H9 (cell line): ENCODE measurements around the gene CD84. TPM values are rescaled to one million over a fixed set of nuclear protein-coding genes. Genes with fewer than 3 reads are reported as not detected.

Experiments used
- DNase-seq: peaks from one replicate; pipeline ENCODE4 v3.0.0-alpha.2; 2017
- H2AFZ ChIP-seq: one replicate; pipeline ENCODE4 v1.6.1; 2013; ENCODE audit warnings: mild to moderate bottlenecking, low read length, control low read depth, moderate library complexity
- H2AK5ac ChIP-seq: 2 replicates; pipeline ENCODE4 v1.6.1; 2013; ENCODE audit warnings: low read length, control low read depth, mixed read lengths; ENCODE audit not compliant: insufficient read length
- H2BK120ac ChIP-seq: one replicate; pipeline ENCODE4 v1.6.1; 2013; ENCODE audit warnings: low read depth, mild to moderate bottlenecking, low read length, control low read depth, inconsistent platforms; ENCODE audit not compliant: poor library complexity, severe bottlenecking
- H2BK12ac ChIP-seq: 2 replicates; pipeline ENCODE4 v1.6.1; 2013; ENCODE audit warnings: low read length, control low read depth, mixed read lengths, low read depth; ENCODE audit not compliant: insufficient read length
- H2BK15ac ChIP-seq: 2 replicates; pipeline ENCODE4 v1.6.1; 2013; ENCODE audit warnings: low read depth, low read length, control low read depth
- H2BK20ac ChIP-seq: one replicate; pipeline ENCODE4 v1.6.1; 2013; ENCODE audit warnings: low read depth, mild to moderate bottlenecking, low read length, control low read depth, inconsistent platforms; ENCODE audit not compliant: poor library complexity, severe bottlenecking
- H2BK5ac ChIP-seq: 2 replicates; pipeline ENCODE4 v1.6.1; 2013; ENCODE audit warnings: low read length, control low read depth, mixed read lengths; ENCODE audit not compliant: insufficient read length
- H3K14ac ChIP-seq: 2 replicates; pipeline ENCODE4 v1.6.1; 2013; ENCODE audit warnings: low read length, control low read depth; ENCODE audit not compliant: insufficient read depth
- H3K18ac ChIP-seq: 2 replicates; pipeline ENCODE4 v1.6.1; 2013; ENCODE audit warnings: low read depth, mild to moderate bottlenecking, mixed read lengths, low read length, control low read depth; ENCODE audit not compliant: insufficient read length
- H3K23ac ChIP-seq: 2 replicates; pipeline ENCODE4 v1.6.1; 2013; ENCODE audit warnings: low read length, control low read depth, mixed read lengths, low read depth; ENCODE audit not compliant: insufficient read length
- H3K23me2 ChIP-seq: 2 replicates; pipeline ENCODE4 v1.6.1; 2013; ENCODE audit warnings: low read depth, mild to moderate bottlenecking, mixed read lengths, low read length, control low read depth; ENCODE audit not compliant: insufficient read length, poor library complexity, severe bottlenecking
- H3K27ac ChIP-seq: 2 replicates; pipeline ENCODE4 v1.5.1; 2013; ENCODE audit warnings: low read length, control low read depth, mixed read lengths, low read depth; ENCODE audit not compliant: insufficient read length
- H3K27me3 ChIP-seq: 2 replicates; pipeline ENCODE4 v1.6.1; 2013; ENCODE audit warnings: low read length, control low read depth, inconsistent platforms; ENCODE audit not compliant: insufficient read depth
- H3K4ac ChIP-seq: 2 replicates; pipeline ENCODE4 v1.6.1; 2013; ENCODE audit warnings: low read depth, mild to moderate bottlenecking, control low read depth, inconsistent platforms, low read length, moderate library complexity
- H3K4me1 ChIP-seq: 2 replicates; pipeline ENCODE4 v1.6.1; 2013; ENCODE audit warnings: low read length, control low read depth, inconsistent platforms; ENCODE audit not compliant: insufficient read depth
- H3K4me2 ChIP-seq: 2 replicates; pipeline ENCODE4 v1.6.1; 2013; ENCODE audit warnings: low read length, control low read depth, mixed read lengths; ENCODE audit not compliant: insufficient read length, insufficient read depth
- H3K56ac ChIP-seq: 2 replicates; pipeline ENCODE4 v1.6.1; 2013; ENCODE audit warnings: low read depth, mild to moderate bottlenecking, mixed read lengths, low read length, control low read depth; ENCODE audit not compliant: insufficient read length
- H3K79me1 ChIP-seq: 2 replicates; pipeline ENCODE4 v1.6.1; 2013; ENCODE audit warnings: low read depth, mild to moderate bottlenecking, moderate library complexity, low read length, control low read depth, inconsistent platforms; ENCODE audit not compliant: insufficient read depth, poor library complexity, severe bottlenecking
- H3K79me2 ChIP-seq: 2 replicates; pipeline ENCODE4 v1.6.1; 2013; ENCODE audit warnings: low read length, control low read depth, inconsistent platforms; ENCODE audit not compliant: insufficient read depth
- H3K9ac ChIP-seq: 2 replicates; pipeline ENCODE4 v1.6.1; 2013; ENCODE audit warnings: low read length, control low read depth, mixed read lengths; ENCODE audit not compliant: insufficient read length; ENCODE audit errors: extremely low read depth
- H3K9me3 ChIP-seq: one replicate; pipeline ENCODE4 v1.6.1; 2013; ENCODE audit warnings: low read depth, low read length, inconsistent platforms; ENCODE audit not compliant: control insufficient read depth
- H3T11ph ChIP-seq: one replicate; pipeline ENCODE4 v1.6.1; 2013; ENCODE audit warnings: mild to moderate bottlenecking, low read length, control low read depth, inconsistent platforms
- H4K20me1 ChIP-seq: one replicate; pipeline ENCODE4 v1.6.1; 2013; ENCODE audit not compliant: control insufficient read depth, insufficient read length, insufficient read depth
- H4K5ac ChIP-seq: 2 replicates; pipeline ENCODE4 v1.6.1; 2013; ENCODE audit warnings: low read depth, mild to moderate bottlenecking, mixed read lengths, low read length, control low read depth; ENCODE audit not compliant: insufficient read length
- H4K8ac ChIP-seq: replicated peaks from 2 replicates; pipeline ENCODE4 v1.6.1; 2013; ENCODE audit warnings: low read length, control low read depth, mixed read lengths, low read depth; ENCODE audit not compliant: insufficient read length
- H4K91ac ChIP-seq: 2 replicates; pipeline ENCODE4 v1.6.1; 2013; ENCODE audit warnings: low read depth, mild to moderate bottlenecking, moderate library complexity, mixed read lengths, low read length, control low read depth; ENCODE audit not compliant: insufficient read length
- H3K27ac Mint-ChIP-seq, 3 experiments: 2 replicates in 2 of 3; 3 replicates in 1 of 3; pipeline ENCODE4 v1.8.0; 2020 to 2021; ENCODE audit warnings: mixed read lengths in 3 of 3, mild to moderate bottlenecking in 1 of 3, moderate library complexity in 1 of 3
- H3K27me3 Mint-ChIP-seq: 2 replicates; pipeline ENCODE4 v1.8.0; 2021; ENCODE audit warnings: low read depth, mild to moderate bottlenecking, moderate library complexity, mixed read lengths
- H3K36me3 Mint-ChIP-seq, 3 experiments: 2 replicates in 2 of 3; 3 replicates in 1 of 3; pipeline ENCODE4 v1.8.0; 2020 to 2021; ENCODE audit warnings: low read depth in 3 of 3, mixed read lengths in 3 of 3; ENCODE audit not compliant: insufficient read depth in 1 of 3
- H3K4me1 Mint-ChIP-seq, 2 experiments: 2 replicates each; pipeline ENCODE4 v1.8.0; 2020; ENCODE audit warnings: mixed read lengths in 2 of 2
- H3K4me3 Mint-ChIP-seq, 2 experiments: 2 replicates in 1 of 2; 3 replicates in 1 of 2; pipeline ENCODE4 v1.8.0; 2020 to 2021; ENCODE audit warnings: mild to moderate bottlenecking in 2 of 2, mixed read lengths in 2 of 2, moderate library complexity in 1 of 2
- H3K9me3 Mint-ChIP-seq, 2 experiments: 2 replicates in 1 of 2; 3 replicates in 1 of 2; pipeline ENCODE4 v1.8.0; 2020; ENCODE audit warnings: mild to moderate bottlenecking in 2 of 2, mixed read lengths in 2 of 2, moderate library complexity in 1 of 2
- WGBS: extraction: QIAGEN DNeasy Blood & Tissue Kit; methylation state at CpG from one replicate; pipeline ENCODE4 v1.1.7; 2013; ENCODE audit warnings: missing lambda C conversion rate, low lambda C conversion rate, mixed read lengths; ENCODE audit not compliant: insufficient read length; ENCODE audit errors: extremely low coverage; 5-methylcytosine and 5-hydroxymethylcytosine counted together
- total RNA-seq: library from RNA; stranded (reverse); gene quantifications from 2 replicates; pipeline ENCODE4 v1.2.1, GENCODE V29; 2021
- TF ChIP-seq, protein P1 (sequence below): fragments of 200-600 bp; sonication (generic); conservative IDR thresholded peaks from 3 replicates; pipeline ENCODE4 v1.8.0; 2021; ENCODE audit warnings: antibody characterized with exemption, mild to moderate bottlenecking

CD84 gene
- total RNA-seq, 1 experiment from 2014 or later: not detected

DNA sequence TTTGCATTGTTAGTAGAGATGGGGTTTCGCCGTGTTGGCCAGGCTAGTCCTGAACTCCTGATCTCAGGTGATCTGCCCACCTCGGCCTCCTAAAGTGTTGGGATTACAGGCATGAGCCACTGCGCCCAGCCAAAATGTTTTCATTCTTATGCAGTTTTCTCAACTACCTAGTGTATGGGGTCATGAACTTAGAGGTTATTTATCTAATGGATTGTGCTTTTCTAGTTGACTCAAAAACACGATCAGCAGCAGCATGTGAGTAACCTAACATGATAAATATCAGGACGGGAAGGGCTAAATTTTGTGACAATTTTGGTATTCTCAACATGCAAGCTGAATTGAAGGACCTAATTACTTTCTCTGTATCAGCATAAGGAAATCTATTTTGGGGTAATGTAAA lies 9.2 kb upstream of the CD84 start:
- no peak overlapping the region for H3K14ac ChIP-seq
- H2BK20ac ChIP-seq: no peak overlapping the region
- WGBS: no CpG with 5 or more reads among the region's 6 CpGs
- TF ChIP-seq, protein P1, sequence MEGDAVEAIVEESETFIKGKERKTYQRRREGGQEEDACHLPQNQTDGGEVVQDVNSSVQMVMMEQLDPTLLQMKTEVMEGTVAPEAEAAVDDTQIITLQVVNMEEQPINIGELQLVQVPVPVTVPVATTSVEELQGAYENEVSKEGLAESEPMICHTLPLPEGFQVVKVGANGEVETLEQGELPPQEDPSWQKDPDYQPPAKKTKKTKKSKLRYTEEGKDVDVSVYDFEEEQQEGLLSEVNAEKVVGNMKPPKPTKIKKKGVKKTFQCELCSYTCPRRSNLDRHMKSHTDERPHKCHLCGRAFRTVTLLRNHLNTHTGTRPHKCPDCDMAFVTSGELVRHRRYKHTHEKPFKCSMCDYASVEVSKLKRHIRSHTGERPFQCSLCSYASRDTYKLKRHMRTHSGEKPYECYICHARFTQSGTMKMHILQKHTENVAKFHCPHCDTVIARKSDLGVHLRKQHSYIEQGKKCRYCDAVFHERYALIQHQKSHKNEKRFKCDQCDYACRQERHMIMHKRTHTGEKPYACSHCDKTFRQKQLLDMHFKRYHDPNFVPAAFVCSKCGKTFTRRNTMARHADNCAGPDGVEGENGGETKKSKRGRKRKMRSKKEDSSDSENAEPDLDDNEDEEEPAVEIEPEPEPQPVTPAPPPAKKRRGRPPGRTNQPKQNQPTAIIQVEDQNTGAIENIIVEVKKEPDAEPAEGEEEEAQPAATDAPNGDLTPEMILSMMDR: no peak
- Mint-ChIP-seq H3K36me3 (peaks cover 0 to 4% (median 2%) of the 10 kb centered on the region in 3 experiments; a peak in 1 of 7 replicates), H3K27ac (no peak overlapping the region), H3K27me3 (no peaks in the 10 kb centered on the region; the same call in 1 of the 2 replicates), H3K9me3 (peaks cover 4 to 8% of the 10 kb centered on the region in 2 experiments), H3K4me1 (peaks cover 0 to 6% of the 10 kb centered on the region in 2 experiments; a peak in 2 of 4 replicates), H3K4me3 (no peak overlapping the region; a peak in 1 of 5 replicates)
- H3K79me2 ChIP-seq: no peaks in the 10 kb centered on the region
- no peak overlapping the region for H3K18ac ChIP-seq
- H3T11ph ChIP-seq: no peak overlapping the region
- H3K4me1 ChIP-seq: no peaks in the 10 kb centered on the region
- H2AK5ac ChIP-seq: no peak overlapping the region
- no peak overlapping the region for H3K27ac ChIP-seq
- no peak overlapping the region for H3K56ac ChIP-seq
- H2BK5ac ChIP-seq: no peak overlapping the region
- no peaks in the 10 kb centered on the region for H3K79me1 ChIP-seq
- H2AFZ ChIP-seq: no peak overlapping the region
- H4K20me1 ChIP-seq: no peaks in the 10 kb centered on the region
- H3K9me3 ChIP-seq: no peaks in the 10 kb centered on the region
- H4K5ac ChIP-seq: no peak overlapping the region
- H3K27me3 ChIP-seq: no peaks in the 10 kb centered on the region
- no peak overlapping the region for H2BK15ac ChIP-seq
- no peaks in the 10 kb centered on the region for H3K23me2 ChIP-seq
- H2BK12ac ChIP-seq: no peak overlapping the region
- no peak overlapping the region for H4K91ac ChIP-seq
- H3K9ac ChIP-seq: no peak overlapping the region
- no peak overlapping the region for H4K8ac ChIP-seq
- no peak overlapping the region for H3K4ac ChIP-seq
- no peak overlapping the region for H3K4me2 ChIP-seq
- no peak for DNase-seq
- no peak overlapping the region for H2BK120ac ChIP-seq
- H3K23ac ChIP-seq: no peak overlapping the region
